Neural progenitor cell (in vitro differentiated cells): ENCODE results near the gene ARHGAP9. TPM values are rescaled to one million over a fixed set of nuclear protein-coding genes. Genes with fewer than 3 reads are reported as not detected.

Experiments used
- DNase-seq: peaks from one replicate; pipeline ENCODE4 v3.0.0-alpha.2; 2016; ENCODE audit warnings: low spot score
- H2AFZ ChIP-seq: fragments of 200-600 bp; sonication (generic); replicated peaks from 2 replicates; pipeline ENCODE4 v1.6.1; 2016; ENCODE audit warnings: antibody characterized with exemption
- H3F3A ChIP-seq: fragments of 200-600 bp; sonication (generic); 2 replicates; pipeline ENCODE4 v1.6.1; 2016; ENCODE audit warnings: antibody characterized with exemption, low read depth
- H3K27ac ChIP-seq: fragments of 200-600 bp; sonication (generic); 2 replicates; pipeline ENCODE4 v1.5.1; 2016; ENCODE audit warnings: mild to moderate bottlenecking
- H3K27me3 ChIP-seq: fragments of 200-600 bp; sonication (generic); 2 replicates; pipeline ENCODE4 v1.6.1; 2016; ENCODE audit warnings: mild to moderate bottlenecking, moderate library complexity
- H3K36me3 ChIP-seq: fragments of 200-600 bp; sonication (generic); 2 replicates; pipeline ENCODE4 v1.5.1; 2016
- H3K4me1 ChIP-seq: fragments of 200-600 bp; sonication (generic); 2 replicates; pipeline ENCODE4 v1.6.1; 2016; ENCODE audit warnings: mixed run types
- H3K4me2 ChIP-seq: fragments of 200-600 bp; sonication (generic); 2 replicates; pipeline ENCODE4 v1.6.1; 2016
- H3K4me3 ChIP-seq: fragments of 200-600 bp; sonication (generic); 2 replicates; pipeline ENCODE4 v1.5.1; 2016
- H3K79me2 ChIP-seq: fragments of 200-600 bp; sonication (generic); 2 replicates; pipeline ENCODE4 v1.6.1; 2016; ENCODE audit warnings: low read depth
- H3K9ac ChIP-seq: fragments of 200-600 bp; sonication (generic); 2 replicates; pipeline ENCODE4 v1.6.1; 2016
- H3K9me3 ChIP-seq: fragments of 200-600 bp; sonication (generic); 2 replicates; pipeline ENCODE4 v1.5.1; 2016; ENCODE audit warnings: low read depth
- H4K20me1 ChIP-seq: fragments of 200-600 bp; sonication (generic); 2 replicates; pipeline ENCODE4 v1.6.1; 2016; ENCODE audit warnings: low read depth
- H3K27ac Mint-ChIP-seq: 3 replicates; pipeline ENCODE4 v1.8.0; 2021; ENCODE audit warnings: mixed read lengths
- H3K27me3 Mint-ChIP-seq: 2 replicates; pipeline ENCODE4 v1.8.0; 2022; ENCODE audit warnings: low read depth, mild to moderate bottlenecking, inconsistent platforms, moderate library complexity, mixed read lengths; ENCODE audit not compliant: insufficient read depth
- H3K36me3 Mint-ChIP-seq: 3 replicates; pipeline ENCODE4 v1.8.0; 2021; ENCODE audit warnings: mixed read lengths
- H3K4me1 Mint-ChIP-seq: 3 replicates; pipeline ENCODE4 v1.8.0; 2021; ENCODE audit warnings: mixed read lengths
- H3K4me3 Mint-ChIP-seq: 3 replicates; pipeline ENCODE4 v1.8.0; 2021; ENCODE audit warnings: mild to moderate bottlenecking, moderate library complexity, mixed read lengths
- H3K9me3 Mint-ChIP-seq: 3 replicates; pipeline ENCODE4 v1.8.0; 2020; ENCODE audit warnings: mixed read lengths
- CTCF ChIP-seq: fragments of 200-600 bp; sonication (generic); IDR thresholded peaks from 2 replicates; pipeline ENCODE4 v1.5.1; 2017; ENCODE audit warnings: antibody characterized with exemption, mild to moderate bottlenecking
- EZH2 ChIP-seq: fragments of 200-600 bp; sonication (generic); IDR thresholded peaks from 2 replicates; pipeline ENCODE4 v1.6.1; 2017; ENCODE audit warnings: antibody characterized with exemption, mild to moderate bottlenecking, moderate library complexity
- EZH2phosphoT487 ChIP-seq: fragments of 200-600 bp; sonication (generic); IDR thresholded peaks from 2 replicates; pipeline ENCODE4 v1.6.1; 2017; ENCODE audit warnings: antibody characterized with exemption
- total RNA-seq: library from RNA; depleted of rRNA; stranded (reverse); fragments of >200 nt; gene quantifications from 2 replicates; pipeline ENCODE4 v1.2.3, GENCODE V29; 2015; ENCODE audit warnings: low replicate concordance

ARHGAP9 gene
- total RNA-seq, 1 donor from 2014 or later: not detected

GRCh38 chr12:57462251-57462911 is 17.3 kb downstream of the ARHGAP9 start:
- H3K79me2 ChIP-seq: no peaks in the 10 kb centered on the region
- no peak for TF ChIP-seq EZH2
- peak; percentile 98 for TF ChIP-seq CTCF
- TF ChIP-seq EZH2phosphoT487: no peak
- H3K27ac ChIP-seq: no peak overlapping the region
- peaks cover 20% of the 10 kb centered on the region for H4K20me1 ChIP-seq
- Mint-ChIP-seq H3K27ac (no peak overlapping the region), H3K27me3 (peaks cover 45% of the 10 kb centered on the region), H3K4me3 (peak overlapping the region; percentile 89), H3K9me3 (no peaks in the 10 kb centered on the region), H3K36me3 (no peaks in the 10 kb centered on the region), H3K4me1 (peaks cover 30% of the 10 kb centered on the region)
- peaks cover 33% of the 10 kb centered on the region for H3F3A ChIP-seq
- H3K9me3 ChIP-seq: no peaks in the 10 kb centered on the region
- H2AFZ ChIP-seq: no peak overlapping the region
- peak; percentile 93 for DNase-seq
- H3K4me3 ChIP-seq: peak overlapping the region; percentile 53
- no peak overlapping the region for H3K9ac ChIP-seq
- no peaks in the 10 kb centered on the region for H3K36me3 ChIP-seq
- peaks cover 16% of the 10 kb centered on the region for H3K27me3 ChIP-seq
- H3K4me2 ChIP-seq: peak overlapping the region; percentile 86
- peaks cover 19% of the 10 kb centered on the region for H3K4me1 ChIP-seq

- no peak overlapping the region for H3K9ac ChIP-seq
- H2AFZ ChIP-seq: no peak overlapping the region
- no peak overlapping the region for H3K27ac ChIP-seq
Measured at GRCh38 chr12:57461917-57462250, 17.8 kb downstream of the ARHGAP9 start.

GRCh38 chr12:57461276-57461916 is 18.3 kb downstream of the ARHGAP9 start:
- H3K27me3 ChIP-seq: peaks cover 16% of the 10 kb centered on the region
- H3F3A ChIP-seq: peaks cover 33% of the 10 kb centered on the region
- peaks cover 39% of the 10 kb centered on the region for H3K27me3 Mint-ChIP-seq
- H3K9ac ChIP-seq: no peak overlapping the region
- H3K27ac Mint-ChIP-seq: no peak overlapping the region
- peaks cover 20% of the 10 kb centered on the region for H4K20me1 ChIP-seq
- H3K4me1 Mint-ChIP-seq: peaks cover 30% of the 10 kb centered on the region
- no peaks in the 10 kb centered on the region for H3K9me3 ChIP-seq
- no peaks in the 10 kb centered on the region for H3K36me3 ChIP-seq
- H3K36me3 Mint-ChIP-seq: no peaks in the 10 kb centered on the region
- no peak for TF ChIP-seq EZH2
- no peak overlapping the region for H2AFZ ChIP-seq
- peak; percentile 87 for DNase-seq
- peak overlapping the region; percentile 35 for H3K27ac ChIP-seq
- H3K79me2 ChIP-seq: no peaks in the 10 kb centered on the region
- peaks cover 20% of the 10 kb centered on the region for H3K4me1 ChIP-seq
- peak overlapping the region; percentile 89 for H3K4me3 Mint-ChIP-seq
- H3K9me3 Mint-ChIP-seq: no peaks in the 10 kb centered on the region
- H3K4me2 ChIP-seq: peak overlapping the region; percentile 86
- H3K4me3 ChIP-seq: peak overlapping the region; percentile 53

More at GRCh38 chr12:57461917-57462250, 17.8 kb downstream of the ARHGAP9 start:
- Mint-ChIP-seq H3K27ac (no peak overlapping the region), H3K4me1 (peaks cover 30% of the 10 kb centered on the region), H3K4me3 (peak overlapping the region; percentile 89), H3K27me3 (peaks cover 44% of the 10 kb centered on the region), H3K9me3 (no peaks in the 10 kb centered on the region), H3K36me3 (no peaks in the 10 kb centered on the region)
- peaks cover 19% of the 10 kb centered on the region for H3K4me1 ChIP-seq
- no peak for DNase-seq
- H4K20me1 ChIP-seq: peaks cover 20% of the 10 kb centered on the region
- H3F3A ChIP-seq: peaks cover 33% of the 10 kb centered on the region
- peak overlapping the region; percentile 86 for H3K4me2 ChIP-seq
- no peaks in the 10 kb centered on the region for H3K9me3 ChIP-seq
- H3K27me3 ChIP-seq: peaks cover 16% of the 10 kb centered on the region
- H3K4me3 ChIP-seq: peak overlapping the region; percentile 53
- no peaks in the 10 kb centered on the region for H3K79me2 ChIP-seq
- H3K36me3 ChIP-seq: no peaks in the 10 kb centered on the region
- TF ChIP-seq EZH2phosphoT487: no peak
- no peak for TF ChIP-seq EZH2
- TF ChIP-seq CTCF: no peak

- Histone ChIP-seq H3K27ac (peak overlapping the region; percentile 35), H3K9me3 (no peaks in the 10 kb centered on the region), H3K27me3 (peaks cover 16% of the 10 kb centered on the region), H4K20me1 (peaks cover 20% of the 10 kb centered on the region), H3K9ac (no peak overlapping the region), H3K36me3 (no peaks in the 10 kb centered on the region), H3F3A (peaks cover 33% of the 10 kb centered on the region), H3K4me2 (peak overlapping the region; percentile 86), H3K79me2 (no peaks in the 10 kb centered on the region), H3K4me3 (peak overlapping the region; percentile 53), H2AFZ (no peak overlapping the region), H3K4me1 (peaks cover 22% of the 10 kb centered on the region)
- DNase-seq: peak; percentile 96
- Mint-ChIP-seq H3K4me3 (peak overlapping the region; percentile 89), H3K27ac (no peak overlapping the region), H3K27me3 (peaks cover 39% of the 10 kb centered on the region), H3K4me1 (peaks cover 34% of the 10 kb centered on the region), H3K9me3 (no peaks in the 10 kb centered on the region), H3K36me3 (no peaks in the 10 kb centered on the region)
- TF ChIP-seq CTCF (peak; percentile 35), EZH2 (no peak)
Measured at GRCh38 chr12:57460841-57461275, 18.8 kb downstream of the ARHGAP9 start.
